ENCODE data around the gene MYOM3.
A peak's percentile ranks its signal among the peaks of the same experiment; 100 is the strongest.

GRCh38 chr1:24111996-24112779 is at the start of gene MYOM3:
- TF ChIP-seq POLR2A (IDR thresholded peaks at IDR 0.05) (no peak), CTCF (IDR thresholded peaks at IDR 0.05) (peak in 3 of 4 experiments; percentile 26 to 66 (median 62))

Measured in prostate gland (tissue), 2 donors.